HepG2 (cell line): Measurements from ENCODE around the gene PPFIA2. TPM values are rescaled to one million over a fixed set of nuclear protein-coding genes. Genes with fewer than 3 reads are reported as not detected.

Experiments
- ATAC-seq: fragments of 200-7000 bp; cut with Tn5 transposase; 3 replicates; pipeline ENCODE4 v1.9.1; 2020; ENCODE audit warnings: mild to moderate bottlenecking, moderate library complexity
- BruUV-seq: library from RNA; stranded (reverse); fragments of 400-500 nt; replicated peaks from 2 replicates; lab custom pipeline; 2021; lab: Mats Ljungman, UMichigan
- CTCF ChIA-PET: fragments of 300-600 bp; formaldehyde crosslinking; extraction: SDS; loops from one replicate; lab custom pipeline; 2021; ENCODE audit warnings: low total read pairs, inconsistent platforms, low intra/inter-chr PET ratio; lab: Yijun Ruan, JAX
- POLR2A ChIA-PET: fragments of 350-600 bp; sonication (Branson Sonifier 250); formaldehyde crosslinking; loops from one replicate; lab custom pipeline; 2020; ENCODE audit warnings: antibody characterized with exemption, inconsistent platforms; lab: Yijun Ruan, JAX
- DNase-seq: peaks from one replicate; pipeline ENCODE4 v3.0.0-alpha.2; 2015; ENCODE audit warnings: low spot score
- FAIRE-seq: peaks from 3 replicates; lab custom pipeline; 2011; peaks lifted over from hg19 to GRCh38; lab: Jason Lieb, UNC
- H2AFZ ChIP-seq: one replicate; pipeline ENCODE4 v1.6.1; 2011; ENCODE audit warnings: low read length, inconsistent platforms
- H3K27ac ChIP-seq: fragments of 300-600 bp; 3 replicates; pipeline ENCODE4 v1.8.0; 2011; ENCODE audit warnings: mixed run types, mild to moderate bottlenecking, mixed read lengths, low read length, inconsistent platforms; ENCODE audit not compliant: insufficient read depth; ENCODE audit errors: extremely low read length
- H3K27me3 ChIP-seq, 2 experiments: fragments of 200-600 bp in 1 of 2; 2 replicates in 1 of 2; 3 replicates in 1 of 2; pipeline versions ENCODE4 v1.6.0 to v1.8.0; 2011; ENCODE audit warnings: low read length in 2 of 2, mild to moderate bottlenecking in 2 of 2, moderate library complexity in 2 of 2, inconsistent platforms in 1 of 2; ENCODE audit not compliant: insufficient read depth in 2 of 2, control insufficient read depth in 1 of 2
- H3K36me3 ChIP-seq, 2 experiments: fragments of 200-600 bp in 1 of 2; replicated peaks in 1 of 2; 2 replicates in 1 of 2; 3 replicates in 1 of 2; pipeline versions ENCODE4 v1.5.1 to v1.8.0; 2011; ENCODE audit warnings: low read length in 2 of 2, inconsistent platforms in 1 of 2; ENCODE audit not compliant: insufficient read depth in 2 of 2, control insufficient read depth in 1 of 2
- H3K4me1 ChIP-seq: 2 replicates; pipeline ENCODE4 v1.5.1; 2012; ENCODE audit warnings: low read length, inconsistent platforms; ENCODE audit not compliant: insufficient read depth
- H3K4me2 ChIP-seq: 2 replicates; pipeline ENCODE4 v1.6.0; 2011; ENCODE audit warnings: low read depth, low read length, inconsistent platforms
- H3K4me3 ChIP-seq, 3 experiments: fragments of 200-600 bp in 1 of 3; sonication (generic), shearing (Covaris generic) in 1 of 3; replicated peaks in 1 of 3; 2 replicates each; pipeline ENCODE4 v1.5.1; 2011 to 2016; ENCODE audit warnings: low read length in 3 of 3, inconsistent platforms in 2 of 3, low read depth in 2 of 3, mild to moderate bottlenecking in 2 of 3, control low read depth in 1 of 3, mixed read lengths in 1 of 3; ENCODE audit not compliant: insufficient read depth in 1 of 3
- H3K79me2 ChIP-seq: one replicate; pipeline ENCODE4 v1.6.1; 2011; ENCODE audit warnings: low read length, inconsistent platforms; ENCODE audit not compliant: insufficient read depth
- H3K9ac ChIP-seq: 2 replicates; pipeline ENCODE4 v1.6.0; 2011; ENCODE audit warnings: mild to moderate bottlenecking, low read depth, low read length, inconsistent platforms; ENCODE audit not compliant: insufficient read depth
- H3K9me3 ChIP-seq: 2 replicates; pipeline ENCODE4 v1.5.1; 2012; ENCODE audit warnings: mild to moderate bottlenecking, low read length
- H4K20me1 ChIP-seq: 2 replicates; pipeline ENCODE4 v1.6.0; 2011; ENCODE audit warnings: inconsistent platforms, mild to moderate bottlenecking, low read length, moderate library complexity; ENCODE audit not compliant: insufficient read depth
- ATAD3A ChIP-seq: sonication (generic); formaldehyde crosslinking; IDR thresholded peaks from 2 replicates; pipeline ENCODE4 v1.4.0; 2020; ENCODE audit warnings: missing genetic modification reagents
- CERS6 ChIP-seq: sonication (generic); formaldehyde crosslinking; IDR thresholded peaks from 2 replicates; pipeline ENCODE4 v1.5.0; 2020; ENCODE audit warnings: missing genetic modification reagents
- DNMT3B ChIP-seq: conservative IDR thresholded peaks from 2 replicates; pipeline ENCODE4 v1.6.1; 2016; ENCODE audit warnings: missing biosample characterization, control low read depth
- GABPB1 ChIP-seq: IDR thresholded peaks from 2 replicates; pipeline ENCODE4 v1.6.1; 2016; ENCODE audit warnings: mild to moderate bottlenecking, missing genetic modification reagents, moderate library complexity, missing compliant biosample characterization
- IRX3 ChIP-seq: sonication (generic); formaldehyde crosslinking; IDR thresholded peaks from 2 replicates; pipeline ENCODE4 v1.8.1; 2023; ENCODE audit warnings: mild to moderate bottlenecking, low read depth, missing genetic modification reagents, borderline replicate concordance
- MATR3 ChIP-seq: sonication (generic); formaldehyde crosslinking; IDR thresholded peaks from 2 replicates; pipeline ENCODE4 v1.4.0; 2020; ENCODE audit warnings: missing genetic modification reagents
- PHF5A ChIP-seq: IDR thresholded peaks from one replicate; pipeline ENCODE4 v1.6.1; 2018; ENCODE audit warnings: low read depth, missing genetic modification reagents; ENCODE audit not compliant: unreplicated experiment
- SIN3B ChIP-seq: fragments of 150-350 bp; IDR thresholded peaks from 2 replicates; pipeline ENCODE4 v1.6.1; 2014; ENCODE audit warnings: low read length
- SP4 ChIP-seq: sonication (generic); formaldehyde crosslinking; IDR thresholded peaks from 2 replicates; pipeline ENCODE4 v1.8.1; 2023; ENCODE audit warnings: mild to moderate bottlenecking, missing genetic modification reagents
- TOE1 ChIP-seq: sonication (generic); formaldehyde crosslinking; IDR thresholded peaks from 2 replicates; pipeline ENCODE4 v1.4.0; 2020; ENCODE audit warnings: mild to moderate bottlenecking, missing genetic modification reagents
- ZNF691 ChIP-seq: sonication (generic); formaldehyde crosslinking; IDR thresholded peaks from 2 replicates; pipeline ENCODE4 v1.4.0; 2020; ENCODE audit warnings: missing genetic modification reagents, low read depth, mild to moderate bottlenecking, borderline replicate concordance
- ZNF75D ChIP-seq: sonication (generic); formaldehyde crosslinking; IDR thresholded peaks from 2 replicates; pipeline ENCODE4 v1.8.1; 2023; ENCODE audit warnings: missing genetic modification reagents, mild to moderate bottlenecking, borderline replicate concordance
- WGBS: methylation state at CpG from one replicate; pipeline ENCODE4 v1.1.6; 2017; ENCODE audit warnings: low lambda C conversion rate; 5-methylcytosine and 5-hydroxymethylcytosine counted together
- in situ Hi-C: cut with HindIII; loops from 2 replicates; pipeline ENCODE4 v1.10.0; 2017; ENCODE audit warnings: low pct_unique_long_range_greater_than_20kb; ENCODE audit not compliant: extremely low pct_ligation_motif_present
- intact Hi-C: fragments of 100-400 bp; cut with micrococcal nuclease; formaldehyde crosslinking; loops from one replicate; pipeline ENCODE4 v1.10.0; 2022; ENCODE audit not compliant: unreplicated experiment
- polyA plus RNA-seq, 8 experiments: library from polyadenylated mRNA; depleted of rRNA in 3 of 8; stranded (reverse) in 7 of 8; unstranded in 1 of 8; fragments of >200 nt; fragmentation: Illumina TruSeq in 4 of 8; extraction: Trizol in 4 of 8; gene quantifications; 2 replicates each; pipeline versions ENCODE4 v1.2.1 to v1.2.3, GENCODE V29; 2011 to 2016; ENCODE audit warnings: low read depth in 4 of 8, missing spikeins in 1 of 8, mixed read lengths in 1 of 8; ENCODE audit not compliant: insufficient read depth in 1 of 8
- total RNA-seq, 5 experiments: library from RNA; depleted of rRNA; stranded (reverse); fragments of >200 nt; fragmentation: Illumina TruSeq; extraction: Trizol; gene quantifications; 2 replicates each; pipeline ENCODE4 v1.2.3, GENCODE V29; 2016; ENCODE audit warnings: low read depth in 1 of 5
- TF ChIP-seq, protein P1 (sequence below): sonication (generic); formaldehyde crosslinking; IDR thresholded peaks from 2 replicates; pipeline ENCODE4 v1.5.1; 2020; ENCODE audit warnings: missing genetic modification reagents, mild to moderate bottlenecking, borderline replicate concordance
- TF ChIP-seq, protein P2 (sequence below), 2 experiments: sonication (generic) in 1 of 2; formaldehyde crosslinking in 1 of 2; IDR thresholded peaks; 2 replicates each; pipeline versions ENCODE4 v1.4.0 to v1.6.1; 2018 to 2020; ENCODE audit warnings: missing genetic modification reagents in 2 of 2, borderline replicate concordance in 1 of 2, low read depth in 1 of 2, mild to moderate bottlenecking in 1 of 2, missing biosample characterization in 1 of 2
- TF ChIP-seq, protein P3 (sequence below): sonication (generic); formaldehyde crosslinking; IDR thresholded peaks from 2 replicates; pipeline ENCODE4 v1.4.0; 2020; ENCODE audit warnings: missing genetic modification reagents
- TF ChIP-seq, protein P4 (sequence below): sonication (generic); formaldehyde crosslinking; IDR thresholded peaks from 2 replicates; pipeline ENCODE4 v1.8.1; 2023; ENCODE audit warnings: mild to moderate bottlenecking, inconsistent platforms, moderate library complexity, missing genetic modification reagents, borderline replicate concordance

PPFIA2 gene
- total and polyA plus RNA-seq, 2 of the 13 experiments (the other 11 are each of a cell fraction or from before 2014, with no cell fraction given), result 0.05 TPM; not detected in 1

GRCh38 chr12:81692008-81692407 is 67.1 kb downstream of the PPFIA2 start (continued):
- TF ChIP-seq ATAD3A (CRISPR knock-in tag) (no peak), ZNF691 (CRISPR knock-in tag) (no peak), IRX3 (CRISPR knock-in tag) (no peak)
- TF ChIP-seq, protein P1, sequence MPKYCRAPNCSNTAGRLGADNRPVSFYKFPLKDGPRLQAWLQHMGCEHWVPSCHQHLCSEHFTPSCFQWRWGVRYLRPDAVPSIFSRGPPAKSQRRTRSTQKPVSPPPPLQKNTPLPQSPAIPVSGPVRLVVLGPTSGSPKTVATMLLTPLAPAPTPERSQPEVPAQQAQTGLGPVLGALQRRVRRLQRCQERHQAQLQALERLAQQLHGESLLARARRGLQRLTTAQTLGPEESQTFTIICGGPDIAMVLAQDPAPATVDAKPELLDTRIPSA (CRISPR knock-in tag), result no peak

DNA sequence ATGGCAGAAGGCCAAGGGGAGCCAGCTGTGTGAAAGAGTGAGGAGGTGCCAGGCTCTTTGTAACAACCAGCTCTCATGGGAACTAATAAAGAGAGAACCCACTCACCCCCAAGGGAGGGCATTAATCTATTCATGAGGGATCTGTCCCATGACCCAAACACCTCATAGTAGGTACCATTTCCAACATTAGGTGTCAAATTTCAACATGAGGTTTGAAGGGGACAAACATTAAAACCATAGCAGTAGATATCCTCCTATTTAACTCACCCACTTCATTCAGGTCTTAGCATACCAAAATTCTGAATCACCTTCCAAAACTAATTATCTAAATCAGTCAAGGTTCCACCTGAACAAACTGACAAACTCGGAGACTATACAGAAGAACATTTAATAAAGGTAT is 75.3 kb downstream of the PPFIA2 start:
- H4K20me1 ChIP-seq, result no peaks in the 10 kb centered on the region
- no peaks in the 10 kb centered on the region for H3K27me3 ChIP-seq
- H3K4me1 ChIP-seq, result no peaks in the 10 kb centered on the region
- in situ Hi-C loops, result no loop called here
- FAIRE-seq (no peak), ATAC-seq (no peak), DNase-seq (no peak)
- no peak overlapping the region for H2AFZ ChIP-seq
- H3K27ac ChIP-seq, result no peak overlapping the region
- BruUV-seq, result no TSS peak
- intact Hi-C loops, result no loop called here
- POLR2A ChIA-PET, result no interaction called here
- H3K9ac ChIP-seq, result no peak overlapping the region
- no peak overlapping the region for H3K4me3 ChIP-seq
- no peak overlapping the region for H3K4me2 ChIP-seq
- WGBS, result 5% methylated on average over 1 of the region's 1 CpG
- no peaks in the 10 kb centered on the region for H3K9me3 ChIP-seq
- CTCF ChIA-PET, result no interaction called here
- no peaks in the 10 kb centered on the region for H3K36me3 ChIP-seq
- H3K79me2 ChIP-seq, result no peaks in the 10 kb centered on the region
- no peak for TF ChIP-seq SP4 (CRISPR knock-in tag)
- TF ChIP-seq PHF5A, result no peak
- TF ChIP-seq, protein P2, sequence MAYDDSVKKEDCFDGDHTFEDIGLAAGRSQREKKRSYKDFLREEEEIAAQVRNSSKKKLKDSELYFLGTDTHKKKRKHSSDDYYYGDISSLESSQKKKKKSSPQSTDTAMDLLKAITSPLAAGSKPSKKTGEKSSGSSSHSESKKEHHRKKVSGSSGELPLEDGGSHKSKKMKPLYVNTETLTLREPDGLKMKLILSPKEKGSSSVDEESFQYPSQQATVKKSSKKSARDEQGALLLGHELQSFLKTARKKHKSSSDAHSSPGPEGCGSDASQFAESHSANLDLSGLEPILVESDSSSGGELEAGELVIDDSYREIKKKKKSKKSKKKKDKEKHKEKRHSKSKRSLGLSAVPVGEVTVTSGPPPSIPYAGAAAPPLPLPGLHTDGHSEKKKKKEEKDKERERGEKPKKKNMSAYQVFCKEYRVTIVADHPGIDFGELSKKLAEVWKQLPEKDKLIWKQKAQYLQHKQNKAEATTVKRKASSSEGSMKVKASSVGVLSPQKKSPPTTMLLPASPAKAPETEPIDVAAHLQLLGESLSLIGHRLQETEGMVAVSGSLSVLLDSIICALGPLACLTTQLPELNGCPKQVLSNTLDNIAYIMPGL (CRISPR knock-in tag; IDR thresholded peaks at IDR 0.05; ENCODE audit: borderline replicate concordance in 1 of 2, low read depth in 1 of 2), result no peak
- TF ChIP-seq, protein P3, sequence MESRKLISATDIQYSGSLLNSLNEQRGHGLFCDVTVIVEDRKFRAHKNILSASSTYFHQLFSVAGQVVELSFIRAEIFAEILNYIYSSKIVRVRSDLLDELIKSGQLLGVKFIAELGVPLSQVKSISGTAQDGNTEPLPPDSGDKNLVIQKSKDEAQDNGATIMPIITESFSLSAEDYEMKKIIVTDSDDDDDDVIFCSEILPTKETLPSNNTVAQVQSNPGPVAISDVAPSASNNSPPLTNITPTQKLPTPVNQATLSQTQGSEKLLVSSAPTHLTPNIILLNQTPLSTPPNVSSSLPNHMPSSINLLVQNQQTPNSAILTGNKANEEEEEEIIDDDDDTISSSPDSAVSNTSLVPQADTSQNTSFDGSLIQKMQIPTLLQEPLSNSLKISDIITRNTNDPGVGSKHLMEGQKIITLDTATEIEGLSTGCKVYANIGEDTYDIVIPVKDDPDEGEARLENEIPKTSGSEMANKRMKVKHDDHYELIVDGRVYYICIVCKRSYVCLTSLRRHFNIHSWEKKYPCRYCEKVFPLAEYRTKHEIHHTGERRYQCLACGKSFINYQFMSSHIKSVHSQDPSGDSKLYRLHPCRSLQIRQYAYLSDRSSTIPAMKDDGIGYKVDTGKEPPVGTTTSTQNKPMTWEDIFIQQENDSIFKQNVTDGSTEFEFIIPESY, result no peak
- no peak for TF ChIP-seq SIN3B
- TF ChIP-seq MATR3 (CRISPR knock-in tag), result no peak
- TF ChIP-seq GABPB1 (CRISPR knock-in tag), result no peak
- TF ChIP-seq DNMT3B (CRISPR knock-in tag), result no peak
- no peak for TF ChIP-seq TOE1
- no peak for TF ChIP-seq ZNF75D (CRISPR knock-in tag)
- TF ChIP-seq, protein P4, sequence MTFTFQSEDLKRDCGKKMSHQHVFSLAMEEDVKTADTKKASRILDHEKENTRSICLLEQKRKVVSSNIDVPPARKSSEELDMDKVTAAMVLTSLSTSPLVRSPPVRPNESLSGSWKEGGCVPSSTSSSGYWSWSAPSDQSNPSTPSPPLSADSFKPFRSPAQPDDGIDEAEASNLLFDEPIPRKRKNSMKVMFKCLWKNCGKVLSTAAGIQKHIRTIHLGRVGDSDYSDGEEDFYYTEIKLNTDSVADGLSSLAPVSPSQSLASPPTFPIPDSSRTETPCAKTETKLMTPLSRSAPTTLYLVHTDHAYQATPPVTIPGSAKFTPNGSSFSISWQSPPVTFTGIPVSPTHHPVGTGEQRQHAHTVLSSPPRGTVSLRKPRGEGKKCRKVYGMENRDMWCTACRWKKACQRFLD, result no peak
- TF ChIP-seq CERS6, result no peak
